ENCODE data around the gene PCTP. TPM values are rescaled to one million over a fixed set of nuclear protein-coding genes. Genes with fewer than 3 reads are reported as not detected.

Gene PCTP
- total RNA-seq, 1 experiment from 2014 or later, result 17.1 TPM

- peaks cover 4 to 6% of the 10 kb centered on the region in 2 experiments; a peak in 3 of 4 replicates for H3K4me1 Mint-ChIP-seq
- Histone ChIP-seq H3K23me2 (ENCODE audit: insufficient read length, low read depth, low read length, poor library complexity, severe bottlenecking) (no peaks in the 10 kb centered on the region), H3K4ac (ENCODE audit: low read depth, low read length) (no peak overlapping the region), H3K4me2 (ENCODE audit: insufficient read depth, insufficient read length, low read length) (no peak overlapping the region), H2BK12ac (ENCODE audit: insufficient read length, low read depth, low read length) (no peak overlapping the region), H3K4me1 (ENCODE audit: insufficient read depth, low read length) (no peaks in the 10 kb centered on the region), H2BK5ac (ENCODE audit: insufficient read length, low read length) (no peak overlapping the region), H3K27me3 (ENCODE audit: insufficient read depth, low read length) (no peaks in the 10 kb centered on the region), H3K9me3 (ENCODE audit: control insufficient read depth, low read depth, low read length) (no peaks in the 10 kb centered on the region), H3T11ph (ENCODE audit: low read length) (no peak overlapping the region), H3K23ac (ENCODE audit: insufficient read length, low read depth, low read length) (no peak overlapping the region), H2BK15ac (ENCODE audit: low read depth, low read length) (no peak overlapping the region), H3K56ac (ENCODE audit: insufficient read length, low read depth, low read length) (no peak overlapping the region), H3K27ac (ENCODE audit: insufficient read length, low read depth, low read length) (no peak overlapping the region), H2BK120ac (ENCODE audit: low read depth, low read length, poor library complexity, severe bottlenecking) (no peak overlapping the region), H3K79me1 (ENCODE audit: insufficient read depth, low read depth, low read length, poor library complexity, severe bottlenecking) (no peaks in the 10 kb centered on the region), H2AK5ac (ENCODE audit: insufficient read length, low read length) (no peak overlapping the region), H3K79me2 (ENCODE audit: insufficient read depth, low read length) (no peaks in the 10 kb centered on the region), H4K5ac (ENCODE audit: insufficient read length, low read depth, low read length) (no peak overlapping the region), H3K9ac (ENCODE audit: extremely low read depth, insufficient read length, low read length) (no peak overlapping the region), H4K20me1 (ENCODE audit: control insufficient read depth, insufficient read depth, insufficient read length) (no peaks in the 10 kb centered on the region), H4K8ac (replicated peaks; ENCODE audit: insufficient read length, low read depth, low read length) (no peak overlapping the region), H3K18ac (ENCODE audit: insufficient read length, low read depth, low read length) (no peak overlapping the region), H2BK20ac (ENCODE audit: low read depth, low read length, poor library complexity, severe bottlenecking) (no peak overlapping the region), H3K14ac (ENCODE audit: insufficient read depth, low read length) (no peak overlapping the region), H2AFZ (ENCODE audit: low read length) (no peak overlapping the region), H4K91ac (ENCODE audit: insufficient read length, low read depth, low read length) (no peak overlapping the region)
- H3K4me3 Mint-ChIP-seq, result no peak overlapping the region
- H3K9me3 Mint-ChIP-seq, result no peaks in the 10 kb centered on the region
- peaks cover 0 to 2% (median 0%) of the 10 kb centered on the region in 3 experiments; a peak in 1 of 7 replicates for H3K36me3 Mint-ChIP-seq (ENCODE audit: insufficient read depth in 1 of 3, low read depth in 3 of 3)
- no peak for DNase-seq
- peak overlapping the region in 1 of 3 experiments; percentile 76; a peak in 2 of 7 replicates for H3K27ac Mint-ChIP-seq
- TF ChIP-seq CTCF (conservative IDR thresholded peaks at IDR 0.05), result no peak
- no peaks in the 10 kb centered on the region for H3K27me3 Mint-ChIP-seq (ENCODE audit: low read depth)
- no CpG with 5 or more reads among the region's 6 CpGs for WGBS (ENCODE audit: extremely low coverage, insufficient read length, low lambda C conversion rate)
Observed at GRCh38 chr17:55762086-55762858, 11.4 kb downstream of the PCTP start.
